ENCODE measurements around the gene FTCD.

GRCh38 chr21:46098303-46099141 is 56.9 kb downstream of the FTCD start:
- TF ChIP-seq EZH2 (IDR thresholded peaks at IDR 0.05; ENCODE audit: low read length, missing control alignments) (no peak), CTCF (conservative IDR thresholded peaks at IDR 0.05 in 1 of 2, IDR thresholded peaks at IDR 0.05 in 1 of 2; ENCODE audit: low read depth in 1 of 2, low read length in 2 of 2) (no peak)

All from fibroblast of lung (primary cell).